HuH-7.5 (cell line): Measurements from ENCODE around the gene DUSP9.
"Not testable (repeated sequence)": the region's sequence is repeated elsewhere in the genome, so short reads cannot be mapped to it uniquely, and the experiment has no call there.

Experiments
- DNase-seq: peaks from one replicate; pipeline ENCODE4 v3.0.0; 2011; ENCODE audit warnings: low spot score

The DUSP9 gene

GRCh38 chrX:153646620-153647373, at the start of gene DUSP9:
Gene DUSP9, plus strand, starts transcription at chrX:153647203. Its CDS starts 751 bp downstream, at chrX:153647954.
- DNase-seq: peak; percentile 71

GRCh38 chrX:153598541-153599191, 48.3 kb upstream of the DUSP9 start, which contains the start of gene CCNQ:
Gene CCNQ, minus strand, starts transcription at chrX:153599139. Its CDS starts 66 bp downstream, at chrX:153599073.
- DNase-seq: no peak

GRCh38 chrX:153599192-153600031, 47.6 kb upstream of the DUSP9 start:
- DNase-seq: peak; percentile 80

GRCh38 chrX:153600032-153600373, 47.0 kb upstream of the DUSP9 start:
- no peak for DNase-seq

GRCh38 chrX:153600921-153601320, 46.1 kb upstream of the DUSP9 start:
- DNase-seq: no peak

GRCh38 chrX:153601511-153602110, 45.4 kb upstream of the DUSP9 start:
- DNase-seq: no peak

- no peak for DNase-seq
These were observed 44.4 kb upstream of the DUSP9 start for GRCh38 chrX:153602601-153603000.

GRCh38 chrX:153603131-153603656, 43.8 kb upstream of the DUSP9 start:
- no peak for DNase-seq

- DNase-seq: not testable (repeated sequence)
These were observed 42.2 kb upstream of the DUSP9 start for GRCh38 chrX:153604666-153605380.

GRCh38 chrX:153606503-153606902, 40.5 kb upstream of the DUSP9 start:
- DNase-seq: no peak

- DNase-seq: no peak
These were observed 38.6 kb upstream of the DUSP9 start for GRCh38 chrX:153608376-153608775.

- no peak for DNase-seq
These were observed 38.2 kb upstream of the DUSP9 start for GRCh38 chrX:153608806-153609205.

GRCh38 chrX:153609917-153610835, 36.8 kb upstream of the DUSP9 start:
- peak; percentile 54 for DNase-seq

- no peak for DNase-seq
These were observed 36.2 kb upstream of the DUSP9 start for GRCh38 chrX:153610836-153611213.

GRCh38 chrX:153611298-153612095, 35.5 kb upstream of the DUSP9 start:
- no peak for DNase-seq

- DNase-seq: no peak
These were observed 34.6 kb upstream of the DUSP9 start for GRCh38 chrX:153612413-153612812.

GRCh38 chrX:153614818-153615217, 32.2 kb upstream of the DUSP9 start:
- no peak for DNase-seq

- no peak for DNase-seq
These were observed 26.4 kb upstream of the DUSP9 start for GRCh38 chrX:153620576-153620975.

GRCh38 chrX:153621949-153622598, 24.9 kb upstream of the DUSP9 start:
- no peak for DNase-seq
